ENCODE data around the gene FADS2.

DNA sequence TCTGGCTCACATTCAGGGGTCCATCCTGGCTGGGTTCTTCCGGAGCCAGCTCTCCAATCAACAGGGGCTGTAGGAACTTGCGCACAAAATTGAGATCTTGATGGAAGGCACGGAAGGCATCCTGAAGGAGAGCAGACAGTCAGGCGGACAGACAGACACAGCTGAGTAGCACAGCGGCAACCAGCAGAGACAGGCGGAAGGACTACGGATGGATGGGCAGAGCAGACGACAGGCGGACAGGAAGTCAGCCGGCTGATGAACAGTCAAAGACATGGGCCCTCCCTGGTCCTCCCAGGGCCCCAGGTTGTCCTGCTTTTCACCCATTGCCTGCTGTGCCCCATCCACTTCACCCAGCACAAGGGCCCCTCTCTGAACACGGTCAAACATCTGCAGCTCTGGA, 51.9 kb downstream of the FADS2 start:
- no peak for TF ChIP-seq POLR2A (IDR thresholded peaks at IDR 0.05)
- TF ChIP-seq CTCF (IDR thresholded peaks at IDR 0.05): no peak
